HEK293 (cell line): ENCODE results near the gene AQP6.

Experiments used
- CTCF ChIA-PET: fragments of 350-600 bp; formaldehyde crosslinking; extraction: SDS; loops from one replicate; lab custom pipeline; 2021; ENCODE audit warnings: antibody characterized with exemption; lab: Yijun Ruan, JAX
- POLR2A ChIA-PET: fragments of 300-600 bp; formaldehyde crosslinking; extraction: SDS; loops from one replicate; lab custom pipeline; 2020; ENCODE audit warnings: antibody characterized with exemption, inconsistent platforms; lab: Yijun Ruan, JAX
- H3K27ac ChIP-seq: fragments of 200-500 bp; sonication (Bioruptor generic); 2 replicates; pipeline ENCODE4 v1.5.1; 2014; ENCODE audit warnings: low read depth, low read length, control low read depth, inconsistent platforms; ENCODE audit errors: extremely low read depth
- H3K36me3 ChIP-seq, 2 experiments: fragments of 200-500 bp in 1 of 2; sonication (Bioruptor generic) in 1 of 2; 1 replicate in 1 of 2; 2 replicates in 1 of 2; pipeline ENCODE4 v1.5.1; 2014 to 2017; ENCODE audit warnings: inconsistent platforms in 2 of 2, low read length in 2 of 2; ENCODE audit not compliant: control insufficient read depth in 2 of 2, insufficient read depth in 1 of 2
- H3K4me1 ChIP-seq: fragments of 200-500 bp; sonication (Bioruptor generic); 2 replicates; pipeline ENCODE4 v1.5.1; 2014; ENCODE audit warnings: mild to moderate bottlenecking, low read length, inconsistent platforms; ENCODE audit not compliant: control insufficient read depth, insufficient read depth
- H3K4me3 ChIP-seq: 2 replicates; pipeline ENCODE4 v1.5.1; 2011; ENCODE audit warnings: low read depth, mild to moderate bottlenecking, control low read depth, low read length, moderate library complexity
- H3K9me3 ChIP-seq: fragments of 200-500 bp; sonication (Bioruptor generic); 2 replicates; pipeline ENCODE4 v1.5.1; 2014; ENCODE audit warnings: low read depth, low read length, inconsistent platforms; ENCODE audit not compliant: control insufficient read depth, insufficient read depth
- ATF2 ChIP-seq: fragments of 450-650 bp; formaldehyde crosslinking; IDR thresholded peaks from 2 replicates; pipeline ENCODE4 v1.5.1; 2016; ENCODE audit warnings: missing biosample characterization, missing genetic modification characterization, low read depth
- BCL6B ChIP-seq: fragments of 450-650 bp; formaldehyde crosslinking; IDR thresholded peaks from 2 replicates; pipeline ENCODE4 v1.5.1; 2017; ENCODE audit warnings: missing biosample characterization, missing genetic modification characterization
- FEZF1 ChIP-seq: fragments of 450-650 bp; formaldehyde crosslinking; IDR thresholded peaks from 2 replicates; pipeline ENCODE4 v1.5.1; 2016; ENCODE audit warnings: missing biosample characterization, missing genetic modification characterization
- REST ChIP-seq: fragments of 450-650 bp; formaldehyde crosslinking; IDR thresholded peaks from 2 replicates; pipeline ENCODE4 v1.5.1; 2016; ENCODE audit warnings: missing biosample characterization, missing genetic modification characterization
- SCRT1 ChIP-seq: fragments of 450-650 bp; formaldehyde crosslinking; IDR thresholded peaks from 2 replicates; pipeline ENCODE4 v1.5.1; 2016; ENCODE audit warnings: missing biosample characterization, missing genetic modification characterization, borderline replicate concordance
- ZBTB21 ChIP-seq: fragments of 450-650 bp; formaldehyde crosslinking; IDR thresholded peaks from 2 replicates; pipeline ENCODE4 v1.5.1; 2017; ENCODE audit warnings: missing biosample characterization, missing genetic modification characterization
- ZBTB48 ChIP-seq: fragments of 450-650 bp; formaldehyde crosslinking; IDR thresholded peaks from 2 replicates; pipeline ENCODE4 v1.5.1; 2016; ENCODE audit warnings: missing biosample characterization, missing genetic modification characterization
- ZBTB6 ChIP-seq: fragments of 450-650 bp; formaldehyde crosslinking; IDR thresholded peaks from 2 replicates; pipeline ENCODE4 v1.5.1; 2017; ENCODE audit warnings: missing biosample characterization, missing genetic modification characterization
- ZBTB8A ChIP-seq: fragments of 450-650 bp; formaldehyde crosslinking; IDR thresholded peaks from 2 replicates; pipeline ENCODE4 v1.5.1; 2016; ENCODE audit warnings: missing biosample characterization, missing genetic modification characterization
- ZNF10 ChIP-seq: fragments of 450-650 bp; formaldehyde crosslinking; IDR thresholded peaks from 2 replicates; pipeline ENCODE4 v1.5.1; 2017; ENCODE audit warnings: missing biosample characterization, missing genetic modification characterization
- ZNF114 ChIP-seq: fragments of 450-650 bp; formaldehyde crosslinking; IDR thresholded peaks from 2 replicates; pipeline ENCODE4 v1.5.0; 2017; ENCODE audit warnings: missing biosample characterization, missing genetic modification characterization
- ZNF146 ChIP-seq: fragments of 450-650 bp; formaldehyde crosslinking; IDR thresholded peaks from 2 replicates; pipeline ENCODE4 v1.5.1; 2016; ENCODE audit warnings: missing biosample characterization, missing genetic modification characterization
- ZNF184 ChIP-seq: fragments of 450-650 bp; IDR thresholded peaks from 2 replicates; pipeline ENCODE4 v1.5.1; 2018; ENCODE audit warnings: missing biosample characterization, mild to moderate bottlenecking, missing genetic modification characterization
- ZNF324 ChIP-seq: fragments of 450-650 bp; formaldehyde crosslinking; IDR thresholded peaks from 2 replicates; pipeline ENCODE4 v1.5.1; 2016; ENCODE audit warnings: missing biosample characterization, missing genetic modification characterization
- ZNF341 ChIP-seq: fragments of 450-650 bp; formaldehyde crosslinking; IDR thresholded peaks from 2 replicates; pipeline ENCODE4; 2016; ENCODE audit warnings: low read depth, missing biosample characterization, missing genetic modification characterization
- ZNF350 ChIP-seq: fragments of 450-650 bp; formaldehyde crosslinking; IDR thresholded peaks from 2 replicates; pipeline ENCODE4 v1.5.0; 2017; ENCODE audit warnings: missing biosample characterization, mild to moderate bottlenecking, missing genetic modification characterization
- ZNF362 ChIP-seq: fragments of 450-650 bp; formaldehyde crosslinking; IDR thresholded peaks from 2 replicates; pipeline ENCODE4 v1.5.1; 2016; ENCODE audit warnings: missing biosample characterization, missing genetic modification characterization
- ZNF391 ChIP-seq: fragments of 450-650 bp; formaldehyde crosslinking; IDR thresholded peaks from 2 replicates; pipeline ENCODE4 v1.5.1; 2016; ENCODE audit warnings: low read depth, missing biosample characterization, missing genetic modification characterization, borderline replicate concordance
- ZNF521 ChIP-seq: fragments of 450-650 bp; formaldehyde crosslinking; IDR thresholded peaks from 2 replicates; pipeline ENCODE4 v1.5.1; 2017; ENCODE audit warnings: missing biosample characterization, mild to moderate bottlenecking, missing genetic modification characterization
- ZNF600 ChIP-seq: fragments of 450-650 bp; formaldehyde crosslinking; IDR thresholded peaks from 2 replicates; pipeline ENCODE4 v1.5.1; 2016; ENCODE audit warnings: missing biosample characterization, missing genetic modification characterization
- ZNF623 ChIP-seq: fragments of 450-650 bp; formaldehyde crosslinking; IDR thresholded peaks from 2 replicates; pipeline ENCODE4 v1.5.1; 2016; ENCODE audit warnings: missing biosample characterization, missing genetic modification characterization
- ZNF629 ChIP-seq: fragments of 450-650 bp; formaldehyde crosslinking; IDR thresholded peaks from 2 replicates; pipeline ENCODE4 v1.5.1; 2017; ENCODE audit warnings: missing biosample characterization, missing genetic modification characterization
- ZSCAN4 ChIP-seq: fragments of 450-650 bp; formaldehyde crosslinking; IDR thresholded peaks from 2 replicates; pipeline ENCODE4 v1.5.1; 2017; ENCODE audit warnings: missing biosample characterization, missing genetic modification characterization

AQP6 gene

GRCh38 chr12:50016501-50017475 lies 44.0 kb downstream of the AQP6 start:
- no peaks in the 10 kb centered on the region for H3K9me3 ChIP-seq
- peak overlapping the region; percentile 13; the same call in 1 of the 2 replicates for H3K27ac ChIP-seq
- no peak overlapping the region for H3K4me3 ChIP-seq
- ChIA-PET POLR2A (interaction anchor here (1.9 kb wide), 1 partner anchor 8 kb away, joined by 5 read pairs; the partner anchor contains the start of gene RACGAP1), CTCF (interaction anchor here (0.6 to 5.6 kb wide), 7 partner anchors 20 to 260 kb away, joined by 3 to 23 read pairs (median 6); no protein-coding TSS in a partner anchor)
- H3K36me3 ChIP-seq = peaks cover 28 to 41% of the 10 kb centered on the region in 2 experiments
- peaks cover 12% of the 10 kb centered on the region for H3K4me1 ChIP-seq
- no peak for TF ChIP-seq ZSCAN4 (tag by site-specific recombination)
- peak; percentile 76; the same call in 1 of the 2 replicates for TF ChIP-seq ZNF629 (tag by site-specific recombination)
- no peak for TF ChIP-seq ZNF623
- TF ChIP-seq ZNF114 = no peak
- no peak for TF ChIP-seq ZNF362 (tag by site-specific recombination)
- TF ChIP-seq ZNF600 (tag by site-specific recombination) = 0 out of 2 replicates have a peak, but pooled peaks have one; percentile 21
- no peak for TF ChIP-seq ZNF341
- no peak for TF ChIP-seq ZNF10 (tag by site-specific recombination)
- TF ChIP-seq ZBTB6 (tag by site-specific recombination) = no peak
- no peak for TF ChIP-seq ZNF146 (tag by site-specific recombination)
- no peak for TF ChIP-seq ZNF350 (tag by site-specific recombination)
- no peak for TF ChIP-seq FEZF1 (tag by site-specific recombination)
- TF ChIP-seq ZBTB48 = no peak
- TF ChIP-seq ZBTB21 = peak; percentile 75
- TF ChIP-seq ZNF324 (tag by site-specific recombination) = no peak
- no peak for TF ChIP-seq BCL6B (tag by site-specific recombination)
- no peak for TF ChIP-seq REST (tag by site-specific recombination)
- no peak for TF ChIP-seq ZNF184
- TF ChIP-seq ZBTB8A (tag by site-specific recombination) = no peak
- TF ChIP-seq ZNF521 = no peak
- TF ChIP-seq ATF2 (tag by site-specific recombination) = peak; percentile 93
- no peak for TF ChIP-seq ZNF391
- TF ChIP-seq SCRT1 = no peak
